ENCODE results near the gene EMX1. TPM values are rescaled to one million over a fixed set of nuclear protein-coding genes. Genes with fewer than 3 reads are reported as not detected.

Gene EMX1
- total RNA-seq, 1 donor from 2014 or later: 0.43 TPM

GRCh38 chr2:72956936-72957335, 39.6 kb downstream of the EMX1 start:
- Mint-ChIP-seq H3K27ac (no peak overlapping the region), H3K4me3 (no peak overlapping the region), H3K4me1 (peaks cover 25% of the 10 kb centered on the region), H3K27me3 (ENCODE audit: insufficient read depth, low read depth) (peaks cover 16% of the 10 kb centered on the region), H3K9me3 (peaks cover 2% of the 10 kb centered on the region), H3K36me3 (peaks cover 5% of the 10 kb centered on the region)
- H3K27ac ChIP-seq: no peak overlapping the region
- H3K9ac ChIP-seq: no peak overlapping the region
- H3K4me3 ChIP-seq: no peak overlapping the region
- H3K4me2 ChIP-seq: no peak overlapping the region
- H2AFZ ChIP-seq (replicated peaks): no peak overlapping the region
- no peaks in the 10 kb centered on the region for H3K9me3 ChIP-seq (ENCODE audit: low read depth)
- no peaks in the 10 kb centered on the region for H3K36me3 ChIP-seq
- H3K4me1 ChIP-seq: peaks cover 50% of the 10 kb centered on the region
- no peak for DNase-seq (ENCODE audit: low spot score)
- H4K20me1 ChIP-seq (ENCODE audit: low read depth): no peaks in the 10 kb centered on the region
- H3K79me2 ChIP-seq (ENCODE audit: low read depth): no peaks in the 10 kb centered on the region
- H3K27me3 ChIP-seq: no peaks in the 10 kb centered on the region
- peaks cover 20% of the 10 kb centered on the region for H3F3A ChIP-seq (ENCODE audit: low read depth)
- no peak for TF ChIP-seq CTCF (IDR thresholded peaks at IDR 0.05)
- TF ChIP-seq EZH2phosphoT487 (IDR thresholded peaks at IDR 0.05): no peak
- TF ChIP-seq EZH2 (IDR thresholded peaks at IDR 0.05): no peak

GRCh38 chr2:72958542-72959385, 41.4 kb downstream of the EMX1 start:
- H3K27ac Mint-ChIP-seq: no peak overlapping the region
- no peak overlapping the region for H2AFZ ChIP-seq (replicated peaks)
- H3K4me2 ChIP-seq: no peak overlapping the region
- H3K4me1 Mint-ChIP-seq: peaks cover 27% of the 10 kb centered on the region
- TF ChIP-seq CTCF (IDR thresholded peaks at IDR 0.05) (no peak), EZH2 (IDR thresholded peaks at IDR 0.05) (no peak), EZH2phosphoT487 (IDR thresholded peaks at IDR 0.05) (no peak)
- peaks cover 2% of the 10 kb centered on the region for H3K9me3 Mint-ChIP-seq
- H3K9ac ChIP-seq: no peak overlapping the region
- no peaks in the 10 kb centered on the region for H3K36me3 ChIP-seq
- H3K27me3 ChIP-seq: no peaks in the 10 kb centered on the region
- no peak overlapping the region for H3K4me3 ChIP-seq
- no peaks in the 10 kb centered on the region for H4K20me1 ChIP-seq (ENCODE audit: low read depth)
- H3K79me2 ChIP-seq (ENCODE audit: low read depth): no peaks in the 10 kb centered on the region
- no peak overlapping the region for H3K4me3 Mint-ChIP-seq
- no peaks in the 10 kb centered on the region for H3K9me3 ChIP-seq (ENCODE audit: low read depth)
- H3K27me3 Mint-ChIP-seq (ENCODE audit: insufficient read depth, low read depth): peaks cover 11% of the 10 kb centered on the region
- H3K36me3 Mint-ChIP-seq: peaks cover 5% of the 10 kb centered on the region
- H3K4me1 ChIP-seq: peaks cover 61% of the 10 kb centered on the region
- peaks cover 24% of the 10 kb centered on the region for H3F3A ChIP-seq (ENCODE audit: low read depth)
- H3K27ac ChIP-seq: no peak overlapping the region
- no peak for DNase-seq (ENCODE audit: low spot score)

- Histone ChIP-seq H3F3A (ENCODE audit: low read depth) (peaks cover 22% of the 10 kb centered on the region), H3K27me3 (no peaks in the 10 kb centered on the region)
- TF ChIP-seq EZH2 (IDR thresholded peaks at IDR 0.05): no peak
- no peak for TF ChIP-seq CTCF (IDR thresholded peaks at IDR 0.05)
- no peak for TF ChIP-seq EZH2phosphoT487 (IDR thresholded peaks at IDR 0.05)
Observed at GRCh38 chr2:72959554-72959953, 42.2 kb downstream of the EMX1 start.

More at GRCh38 chr2:72959554-72959953, 42.2 kb downstream of the EMX1 start:
- no peak overlapping the region for H3K9ac ChIP-seq
- no peak overlapping the region for H2AFZ ChIP-seq (replicated peaks)
- Mint-ChIP-seq H3K4me1 (peaks cover 27% of the 10 kb centered on the region), H3K4me3 (peak overlapping the region; percentile 2), H3K36me3 (peaks cover 5% of the 10 kb centered on the region), H3K27me3 (ENCODE audit: insufficient read depth, low read depth) (peaks cover 9% of the 10 kb centered on the region), H3K27ac (peak overlapping the region; percentile 57), H3K9me3 (peaks cover 2% of the 10 kb centered on the region)
- H3K9me3 ChIP-seq (ENCODE audit: low read depth): no peaks in the 10 kb centered on the region
- H3K27ac ChIP-seq: no peak overlapping the region
- no peak for DNase-seq (ENCODE audit: low spot score)
- no peaks in the 10 kb centered on the region for H4K20me1 ChIP-seq (ENCODE audit: low read depth)
- H3K36me3 ChIP-seq: no peaks in the 10 kb centered on the region
- H3K4me3 ChIP-seq: no peak overlapping the region
- no peaks in the 10 kb centered on the region for H3K79me2 ChIP-seq (ENCODE audit: low read depth)
- no peak overlapping the region for H3K4me2 ChIP-seq
- H3K4me1 ChIP-seq: peaks cover 54% of the 10 kb centered on the region
